HG03060 (cell line): Measurements from ENCODE around the gene PKNOX1.
"Not testable (repeated sequence)": the region's sequence is repeated elsewhere in the genome, so short reads cannot be mapped to it uniquely, and the experiment has no call there.

Experiments
- ATAC-seq: cut with Tn5 transposase; IDR thresholded peaks from one replicate; pipeline ENCODE4 v1.9.1; 2021; ENCODE audit warnings: low read depth, moderate number of reproducible peaks; ENCODE audit not compliant: unreplicated experiment

PKNOX1 gene

GRCh38 chr21:42951193-42951592 lies 23.2 kb upstream of the PKNOX1 start:
- not testable (repeated sequence) for ATAC-seq

- ATAC-seq, result peak; percentile 52
Measured at GRCh38 chr21:42956824-42957630, 17.3 kb upstream of the PKNOX1 start.

- not testable (repeated sequence) for ATAC-seq
Measured at GRCh38 chr21:42958122-42958521, 16.2 kb upstream of the PKNOX1 start.

GRCh38 chr21:42959728-42960127 lies 14.6 kb upstream of the PKNOX1 start:
- no peak for ATAC-seq

- ATAC-seq, result no peak
Measured at GRCh38 chr21:42962380-42963007, 11.9 kb upstream of the PKNOX1 start.

GRCh38 chr21:42964086-42964485 lies 10.3 kb upstream of the PKNOX1 start:
- no peak for ATAC-seq

GRCh38 chr21:42964546-42965210 lies 9.7 kb upstream of the PKNOX1 start:
- ATAC-seq, result no peak

- no peak for ATAC-seq
Measured at GRCh38 chr21:42965211-42965560, 9.2 kb upstream of the PKNOX1 start.

GRCh38 chr21:42967616-42968015 lies 6.7 kb upstream of the PKNOX1 start:
- ATAC-seq, result not testable (repeated sequence)

GRCh38 chr21:42969193-42969600 lies 5.2 kb upstream of the PKNOX1 start:
- ATAC-seq, result no peak

GRCh38 chr21:42970946-42971653 lies 3.3 kb upstream of the PKNOX1 start:
- no peak for ATAC-seq

- no peak for ATAC-seq
Measured at GRCh38 chr21:42971897-42972275, 2.5 kb upstream of the PKNOX1 start.

- ATAC-seq, result no peak
Measured at GRCh38 chr21:42973309-42973990, 912 bp upstream of the PKNOX1 start.

- peak; percentile 16 for ATAC-seq
Measured at GRCh38 chr21:42974832-42975820, 764 bp downstream of the PKNOX1 start.

- ATAC-seq, result no peak
Measured at GRCh38 chr21:42975886-42976608, 1.7 kb downstream of the PKNOX1 start.

- no peak for ATAC-seq
Measured at GRCh38 chr21:42980312-42981213, 6.2 kb downstream of the PKNOX1 start.

GRCh38 chr21:42981214-42981523 lies 6.8 kb downstream of the PKNOX1 start:
- no peak for ATAC-seq

- ATAC-seq, result no peak
Measured at GRCh38 chr21:42981862-42982261, 7.5 kb downstream of the PKNOX1 start.
